Progenitor cell of endocrine pancreas (in vitro differentiated cells): ENCODE measurements around the gene XCR1. TPM values are rescaled to one million over a fixed set of nuclear protein-coding genes. Genes with fewer than 3 reads are reported as not detected.

Experiments used
- DNase-seq: peaks from one replicate; pipeline ENCODE4 v3.0.0; 2021; ENCODE audit warnings: low spot score; ENCODE audit not compliant: unreplicated experiment
- H3K27ac Mint-ChIP-seq: 2 replicates; pipeline ENCODE4 v1.8.0; 2021; ENCODE audit warnings: mild to moderate bottlenecking, moderate library complexity, mixed read lengths
- H3K27me3 Mint-ChIP-seq: 2 replicates; pipeline ENCODE4 v1.8.0; 2021; ENCODE audit warnings: mixed read lengths
- H3K36me3 Mint-ChIP-seq: 2 replicates; pipeline ENCODE4 v1.8.0; 2022; ENCODE audit warnings: mixed read lengths; ENCODE audit not compliant: insufficient read depth
- H3K4me1 Mint-ChIP-seq: 2 replicates; pipeline ENCODE4 v1.8.0; 2021; ENCODE audit warnings: low read depth, mixed read lengths
- H3K4me3 Mint-ChIP-seq: 2 replicates; pipeline ENCODE4 v1.8.0; 2021; ENCODE audit warnings: low read depth, mild to moderate bottlenecking, moderate library complexity, mixed read lengths
- H3K9me3 Mint-ChIP-seq: 2 replicates; pipeline ENCODE4 v1.8.0; 2021; ENCODE audit warnings: low read depth, mixed read lengths
- CTCF ChIP-seq: fragments of 200-600 bp; sonication (generic); IDR thresholded peaks from one replicate; pipeline ENCODE4 v1.5.0; 2021; ENCODE audit warnings: antibody characterized with exemption, mild to moderate bottlenecking; ENCODE audit not compliant: unreplicated experiment
- total RNA-seq: library from RNA; stranded (reverse); gene quantifications from 2 replicates; pipeline ENCODE4 v1.2.1, GENCODE V29; 2021

The XCR1 gene
- total RNA-seq, 1 donor from 2014 or later: not detected

GRCh38 chr3:46062679-46063078, 35.4 kb upstream of the XCR1 start:
- TF ChIP-seq CTCF: no peak
- Mint-ChIP-seq H3K4me3 (no peak overlapping the region), H3K27ac (no peak overlapping the region), H3K36me3 (no peaks in the 10 kb centered on the region), H3K27me3 (peaks cover 2% of the 10 kb centered on the region), H3K9me3 (no peaks in the 10 kb centered on the region), H3K4me1 (no peaks in the 10 kb centered on the region)
- no peak for DNase-seq

- Mint-ChIP-seq H3K9me3 (no peaks in the 10 kb centered on the region), H3K4me3 (no peak overlapping the region)
- no peak for DNase-seq
Measured at GRCh38 chr3:46061887-46062286, 34.6 kb upstream of the XCR1 start.

GRCh38 chr3:46061108-46061720, 33.9 kb upstream of the XCR1 start:
- Mint-ChIP-seq H3K27me3 (peaks cover 3% of the 10 kb centered on the region), H3K36me3 (no peaks in the 10 kb centered on the region), H3K9me3 (no peaks in the 10 kb centered on the region), H3K4me3 (no peak overlapping the region), H3K27ac (no peak overlapping the region), H3K4me1 (no peaks in the 10 kb centered on the region)
- DNase-seq: no peak
- TF ChIP-seq CTCF: no peak

More at GRCh38 chr3:46061887-46062286, 34.6 kb upstream of the XCR1 start:
- no peak overlapping the region for H3K27ac Mint-ChIP-seq
- no peaks in the 10 kb centered on the region for H3K4me1 Mint-ChIP-seq
- no peak for TF ChIP-seq CTCF
- H3K36me3 Mint-ChIP-seq: no peaks in the 10 kb centered on the region
- H3K27me3 Mint-ChIP-seq: peaks cover 3% of the 10 kb centered on the region

GRCh38 chr3:46060551-46060950, 33.3 kb upstream of the XCR1 start:
- DNase-seq: no peak
- H3K9me3 Mint-ChIP-seq: no peaks in the 10 kb centered on the region
- TF ChIP-seq CTCF: no peak
- no peak overlapping the region for H3K4me3 Mint-ChIP-seq
- peaks cover 3% of the 10 kb centered on the region for H3K27me3 Mint-ChIP-seq
- H3K27ac Mint-ChIP-seq: no peak overlapping the region
- no peaks in the 10 kb centered on the region for H3K4me1 Mint-ChIP-seq
- no peaks in the 10 kb centered on the region for H3K36me3 Mint-ChIP-seq

- H3K4me3 Mint-ChIP-seq: no peak overlapping the region
- DNase-seq: no peak
- H3K4me1 Mint-ChIP-seq: no peaks in the 10 kb centered on the region
- H3K9me3 Mint-ChIP-seq: no peaks in the 10 kb centered on the region
- no peak overlapping the region for H3K27ac Mint-ChIP-seq
- no peak for TF ChIP-seq CTCF
- no peaks in the 10 kb centered on the region for H3K36me3 Mint-ChIP-seq
- peaks cover 3% of the 10 kb centered on the region for H3K27me3 Mint-ChIP-seq
Measured at GRCh38 chr3:46059432-46059831, 32.1 kb upstream of the XCR1 start.
